ENCODE results near the gene FTCDNL1. TPM values are rescaled to one million over a fixed set of nuclear protein-coding genes. Genes with fewer than 3 reads are reported as not detected.

FTCDNL1 gene
- total RNA-seq, 1 donor from 2014 or later = 1.3 TPM

DNA sequence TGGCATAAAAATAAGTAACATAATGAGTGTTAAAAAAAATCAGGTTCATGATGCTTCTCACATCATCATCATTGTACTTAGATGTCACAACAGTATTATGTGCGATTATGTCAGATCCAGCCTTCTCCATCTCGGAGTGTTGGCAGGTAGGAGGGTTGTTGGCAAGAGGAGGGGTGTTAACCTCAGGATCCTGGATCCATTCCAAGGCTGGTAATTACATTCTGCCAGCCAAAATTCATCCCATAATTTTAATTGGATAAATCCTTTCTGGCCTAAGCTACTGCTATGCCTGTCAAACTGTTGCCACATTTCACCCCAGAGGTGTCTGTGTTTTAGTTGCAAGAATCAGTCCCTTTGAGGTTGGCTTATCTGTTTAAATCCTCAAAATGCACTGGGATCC lies 891 bp upstream of the FTCDNL1 start:
- Mint-ChIP-seq H3K4me1 (ENCODE audit: unreplicated experiment) (peaks cover 4% of the 10 kb centered on the region), H3K9me3 (no peaks in the 10 kb centered on the region), H3K4me3 (no peak overlapping the region), H3K27ac (no peak overlapping the region), H3K27me3 (peaks cover 77% of the 10 kb centered on the region), H3K36me3 (no peaks in the 10 kb centered on the region)
- DNase-seq (ENCODE audit: extremely low spot score, unreplicated experiment) = no peak
- TF ChIP-seq, protein P1, sequence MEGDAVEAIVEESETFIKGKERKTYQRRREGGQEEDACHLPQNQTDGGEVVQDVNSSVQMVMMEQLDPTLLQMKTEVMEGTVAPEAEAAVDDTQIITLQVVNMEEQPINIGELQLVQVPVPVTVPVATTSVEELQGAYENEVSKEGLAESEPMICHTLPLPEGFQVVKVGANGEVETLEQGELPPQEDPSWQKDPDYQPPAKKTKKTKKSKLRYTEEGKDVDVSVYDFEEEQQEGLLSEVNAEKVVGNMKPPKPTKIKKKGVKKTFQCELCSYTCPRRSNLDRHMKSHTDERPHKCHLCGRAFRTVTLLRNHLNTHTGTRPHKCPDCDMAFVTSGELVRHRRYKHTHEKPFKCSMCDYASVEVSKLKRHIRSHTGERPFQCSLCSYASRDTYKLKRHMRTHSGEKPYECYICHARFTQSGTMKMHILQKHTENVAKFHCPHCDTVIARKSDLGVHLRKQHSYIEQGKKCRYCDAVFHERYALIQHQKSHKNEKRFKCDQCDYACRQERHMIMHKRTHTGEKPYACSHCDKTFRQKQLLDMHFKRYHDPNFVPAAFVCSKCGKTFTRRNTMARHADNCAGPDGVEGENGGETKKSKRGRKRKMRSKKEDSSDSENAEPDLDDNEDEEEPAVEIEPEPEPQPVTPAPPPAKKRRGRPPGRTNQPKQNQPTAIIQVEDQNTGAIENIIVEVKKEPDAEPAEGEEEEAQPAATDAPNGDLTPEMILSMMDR (conservative IDR thresholded peaks at IDR 0.05) = no peak

DNA sequence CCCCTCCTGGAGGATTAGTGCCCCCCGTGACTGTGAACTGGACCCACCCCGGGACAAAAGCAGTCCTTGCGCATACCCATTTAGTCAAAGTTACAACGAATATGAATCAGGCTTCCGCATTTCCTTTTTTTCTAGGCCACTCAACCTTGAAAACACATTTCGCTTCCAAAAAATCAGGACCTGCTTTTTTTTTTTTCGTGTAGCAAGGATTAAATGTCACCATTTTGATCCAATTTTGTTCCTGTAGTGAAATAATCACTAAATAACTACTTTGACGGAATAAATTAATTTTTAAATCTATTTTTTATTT lies 464 bp upstream of the FTCDNL1 start:
- no peaks in the 10 kb centered on the region for H3K9me3 Mint-ChIP-seq
- H3K4me3 Mint-ChIP-seq = peak overlapping the region; percentile 94
- peaks cover 76% of the 10 kb centered on the region for H3K27me3 Mint-ChIP-seq
- H3K36me3 Mint-ChIP-seq = no peaks in the 10 kb centered on the region
- H3K4me1 Mint-ChIP-seq (ENCODE audit: unreplicated experiment) = peaks cover 4% of the 10 kb centered on the region
- DNase-seq (ENCODE audit: extremely low spot score, unreplicated experiment) = no peak
- TF ChIP-seq, protein P1 (conservative IDR thresholded peaks at IDR 0.05) = peak; percentile 54
- peak overlapping the region; percentile 77 for H3K27ac Mint-ChIP-seq

DNA sequence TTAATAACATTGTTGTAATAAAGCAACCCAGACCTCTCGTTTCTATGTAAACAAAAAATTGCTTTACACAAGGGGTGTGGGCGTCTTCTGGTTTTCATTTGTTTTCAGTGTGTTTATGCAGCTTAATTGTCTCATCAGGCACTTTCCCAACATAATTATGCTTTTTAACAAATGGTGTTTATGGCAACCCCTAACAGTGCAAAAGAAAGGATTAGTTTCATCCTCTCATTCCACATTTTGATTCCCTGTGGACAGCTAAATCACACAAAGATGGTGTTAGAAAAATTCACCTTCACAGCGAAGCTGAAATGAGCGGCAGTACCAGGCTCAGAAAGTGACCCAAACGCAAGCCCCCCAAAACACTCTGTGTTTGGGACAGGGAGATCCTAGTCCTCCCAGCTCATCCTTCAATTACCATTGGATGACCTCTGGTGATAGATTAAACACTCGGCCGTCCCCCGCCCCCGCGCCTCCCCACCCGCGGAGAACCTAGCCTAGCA lies 724 bp downstream of the FTCDNL1 start:
- H3K27me3 Mint-ChIP-seq = peaks cover 75% of the 10 kb centered on the region
- H3K4me3 Mint-ChIP-seq = peak overlapping the region; percentile 79
- no peaks in the 10 kb centered on the region for H3K9me3 Mint-ChIP-seq
- H3K4me1 Mint-ChIP-seq (ENCODE audit: unreplicated experiment) = peaks cover 4% of the 10 kb centered on the region
- DNase-seq (ENCODE audit: extremely low spot score, unreplicated experiment) = no peak
- no peak overlapping the region for H3K27ac Mint-ChIP-seq
- H3K36me3 Mint-ChIP-seq = no peaks in the 10 kb centered on the region
- TF ChIP-seq, protein P1 (conservative IDR thresholded peaks at IDR 0.05) = no peak

DNA sequence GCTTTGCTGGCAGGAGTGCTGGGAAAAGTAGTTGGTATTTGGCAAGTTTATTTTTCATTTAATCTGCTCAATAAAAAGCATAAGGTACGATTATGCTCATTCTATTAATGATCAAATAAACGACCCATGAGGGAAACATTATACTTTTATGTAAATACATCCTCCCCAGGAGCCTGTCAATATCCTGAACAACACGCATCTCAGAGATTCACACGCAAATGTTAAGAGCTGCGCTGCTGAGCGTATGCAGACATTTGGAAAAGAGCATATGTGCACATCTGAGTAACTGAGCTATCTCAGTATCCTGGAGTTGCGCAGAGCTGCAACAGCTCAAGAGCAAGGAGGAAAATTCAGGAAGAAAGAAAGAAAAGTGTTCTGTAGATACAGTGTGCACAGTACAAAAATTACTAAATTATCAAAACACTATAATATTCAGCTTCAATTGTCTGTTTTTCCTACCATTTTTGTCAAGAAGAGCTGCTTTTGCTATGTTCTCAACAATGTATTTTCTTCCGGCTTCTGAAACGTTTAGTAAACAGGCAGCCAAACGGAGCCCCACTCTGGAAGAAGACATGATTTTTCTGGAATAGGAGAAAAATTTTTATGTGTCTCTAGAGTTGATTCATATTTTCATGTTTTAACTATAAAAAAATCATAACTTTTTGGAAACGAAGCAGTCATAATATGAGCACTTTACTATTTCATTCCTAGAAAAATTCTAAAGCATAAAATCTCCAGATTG lies 2.4 kb downstream of the FTCDNL1 start:
- H3K4me3 Mint-ChIP-seq = peak overlapping the region; percentile 5

DNA sequence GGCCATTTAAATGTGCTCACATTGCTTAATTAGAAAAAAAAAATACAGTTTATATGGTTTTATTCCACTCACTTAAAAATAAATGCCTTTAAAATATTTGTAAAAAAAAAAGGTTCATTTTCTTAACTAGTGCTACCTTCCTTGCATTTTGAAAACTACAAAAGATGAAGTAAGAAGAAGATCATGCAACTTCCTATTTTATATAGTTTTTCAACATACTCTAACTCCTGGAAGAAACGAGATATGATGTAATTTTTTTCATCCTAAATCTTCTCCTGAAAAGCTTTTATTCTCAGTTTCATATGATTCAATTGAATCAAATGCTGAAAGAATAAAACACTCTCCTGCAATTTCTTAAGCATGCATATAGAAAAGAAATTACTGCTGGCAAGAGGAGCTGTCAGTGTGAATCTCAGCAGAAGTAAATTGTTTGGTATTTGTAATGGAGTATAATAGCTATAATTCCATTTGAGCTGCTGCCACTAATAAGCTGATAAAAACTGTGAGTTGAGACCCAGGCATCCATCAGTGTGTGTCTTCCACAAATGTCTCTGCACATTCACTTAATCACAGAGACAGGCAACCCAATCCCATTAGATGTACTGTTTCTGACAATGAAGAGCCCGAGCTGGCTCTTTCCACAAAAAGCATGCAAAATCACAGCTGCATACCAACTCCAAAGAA lies 3.7 kb downstream of the FTCDNL1 start:
- H3K36me3 Mint-ChIP-seq = no peaks in the 10 kb centered on the region
- H3K4me1 Mint-ChIP-seq (ENCODE audit: unreplicated experiment) = peaks cover 4% of the 10 kb centered on the region
- H3K4me3 Mint-ChIP-seq = no peak overlapping the region
- no peak for DNase-seq (ENCODE audit: extremely low spot score, unreplicated experiment)
- H3K9me3 Mint-ChIP-seq = no peaks in the 10 kb centered on the region
- TF ChIP-seq, protein P1 (conservative IDR thresholded peaks at IDR 0.05) = no peak
- peaks cover 54% of the 10 kb centered on the region for H3K27me3 Mint-ChIP-seq
- H3K27ac Mint-ChIP-seq = no peak overlapping the region

More for the DNA sequence above, 2.4 kb downstream of the FTCDNL1 start:
- Mint-ChIP-seq H3K27ac (no peak overlapping the region), H3K4me1 (ENCODE audit: unreplicated experiment) (peaks cover 4% of the 10 kb centered on the region), H3K9me3 (no peaks in the 10 kb centered on the region), H3K27me3 (peaks cover 65% of the 10 kb centered on the region), H3K36me3 (no peaks in the 10 kb centered on the region)
- TF ChIP-seq, protein P1 (conservative IDR thresholded peaks at IDR 0.05) = no peak
- no peak for DNase-seq (ENCODE audit: extremely low spot score, unreplicated experiment)

Data from type B pancreatic cell (in vitro differentiated cells).